Measurements from ENCODE around the gene ADH5.

ADH5 gene

DNA sequence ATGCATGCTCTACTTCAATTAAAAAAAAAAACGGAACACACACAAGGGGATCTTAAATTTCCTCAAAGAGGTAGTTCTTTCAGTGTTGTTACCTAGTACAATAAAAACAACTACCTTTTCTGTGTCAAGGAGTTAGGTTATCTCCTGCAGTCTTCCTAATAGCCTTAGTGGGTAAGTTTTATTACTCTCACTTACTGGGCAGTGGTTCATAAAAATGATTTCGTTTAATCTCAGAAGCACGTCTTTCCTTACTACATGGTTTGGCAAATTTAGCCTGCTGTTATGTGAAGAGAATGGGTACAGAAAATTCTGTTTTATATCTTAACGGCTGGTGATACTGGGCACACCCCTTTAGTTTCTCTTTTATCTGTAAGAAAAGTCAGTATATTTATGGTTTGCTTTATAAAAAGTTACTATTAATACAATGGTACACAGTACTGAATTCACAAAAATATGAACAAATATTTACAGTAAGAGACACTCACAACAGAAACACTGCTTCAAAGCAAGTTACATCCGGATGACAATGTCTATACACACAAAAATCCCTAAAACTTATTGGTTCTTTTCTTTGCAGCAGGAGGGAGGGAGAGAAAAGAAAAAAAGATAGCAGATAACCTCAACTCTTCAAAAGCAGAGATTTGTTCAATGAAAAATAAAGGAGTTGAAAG lies 8.8 kb downstream of the ADH5 start:
- TF ChIP-seq, protein P1, sequence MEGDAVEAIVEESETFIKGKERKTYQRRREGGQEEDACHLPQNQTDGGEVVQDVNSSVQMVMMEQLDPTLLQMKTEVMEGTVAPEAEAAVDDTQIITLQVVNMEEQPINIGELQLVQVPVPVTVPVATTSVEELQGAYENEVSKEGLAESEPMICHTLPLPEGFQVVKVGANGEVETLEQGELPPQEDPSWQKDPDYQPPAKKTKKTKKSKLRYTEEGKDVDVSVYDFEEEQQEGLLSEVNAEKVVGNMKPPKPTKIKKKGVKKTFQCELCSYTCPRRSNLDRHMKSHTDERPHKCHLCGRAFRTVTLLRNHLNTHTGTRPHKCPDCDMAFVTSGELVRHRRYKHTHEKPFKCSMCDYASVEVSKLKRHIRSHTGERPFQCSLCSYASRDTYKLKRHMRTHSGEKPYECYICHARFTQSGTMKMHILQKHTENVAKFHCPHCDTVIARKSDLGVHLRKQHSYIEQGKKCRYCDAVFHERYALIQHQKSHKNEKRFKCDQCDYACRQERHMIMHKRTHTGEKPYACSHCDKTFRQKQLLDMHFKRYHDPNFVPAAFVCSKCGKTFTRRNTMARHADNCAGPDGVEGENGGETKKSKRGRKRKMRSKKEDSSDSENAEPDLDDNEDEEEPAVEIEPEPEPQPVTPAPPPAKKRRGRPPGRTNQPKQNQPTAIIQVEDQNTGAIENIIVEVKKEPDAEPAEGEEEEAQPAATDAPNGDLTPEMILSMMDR (IDR thresholded peaks at IDR 0.05; ENCODE audit: extremely low read depth, missing control alignments) = no peak
- DNase-seq (ENCODE audit: low spot score) = no peak

DNA sequence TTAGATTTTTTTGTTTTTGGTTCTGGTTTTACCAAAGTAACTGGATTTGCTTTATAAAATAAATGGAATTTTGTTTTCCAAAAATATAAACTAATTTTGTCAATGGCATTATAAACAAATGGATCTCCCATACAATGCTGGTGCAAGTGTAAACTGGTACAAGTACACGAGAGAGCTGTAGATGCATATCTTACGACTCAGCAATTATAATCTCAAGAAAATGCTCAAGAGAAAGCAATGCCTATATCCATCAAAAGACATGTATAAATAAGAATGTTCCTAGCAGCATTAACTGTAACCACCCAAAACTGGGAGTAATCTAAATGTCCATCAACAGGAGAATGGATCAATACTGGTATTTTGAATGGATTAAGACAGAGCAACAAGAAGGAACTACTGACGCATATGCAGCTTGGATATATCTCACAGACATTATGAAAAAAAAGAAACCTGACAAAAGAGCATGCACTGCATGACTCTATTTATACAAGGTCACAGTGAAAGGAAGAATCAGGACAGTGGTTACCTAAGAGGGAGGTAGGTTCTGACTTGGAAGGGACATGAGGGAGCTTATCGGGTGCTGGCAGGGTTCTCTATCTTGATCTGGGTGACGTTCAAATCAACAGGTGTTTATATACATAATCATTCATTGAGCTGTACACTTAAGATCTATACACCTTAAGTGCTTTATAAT lies 9.5 kb downstream of the ADH5 start:
- TF ChIP-seq, protein P1 (IDR thresholded peaks at IDR 0.05; ENCODE audit: extremely low read depth, missing control alignments) = no peak

DNA sequence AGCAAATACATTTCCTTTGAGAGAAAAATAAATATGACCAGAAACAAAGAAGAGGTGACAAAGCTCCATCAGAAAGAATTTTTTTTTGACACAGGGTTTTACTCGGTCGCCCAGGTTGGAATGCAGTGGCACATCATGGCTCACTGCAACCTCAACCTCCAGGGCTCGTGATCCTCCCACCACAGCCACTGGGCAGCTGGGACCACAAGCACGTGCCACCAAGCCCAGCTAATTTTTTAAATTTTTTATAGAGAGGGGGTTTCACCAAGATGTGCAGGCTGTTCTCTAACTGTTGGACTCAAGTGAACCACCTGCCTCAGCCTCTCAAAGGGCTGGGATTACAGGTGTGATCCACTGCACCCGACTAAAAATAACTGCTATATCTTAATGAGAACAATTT lies 10.3 kb downstream of the ADH5 start:
- no peak for DNase-seq (ENCODE audit: low spot score)
- TF ChIP-seq, protein P1 (IDR thresholded peaks at IDR 0.05; ENCODE audit: extremely low read depth, missing control alignments) = no peak

More for the DNA sequence above, 9.5 kb downstream of the ADH5 start:
- DNase-seq (ENCODE audit: low spot score) = no peak

DNA sequence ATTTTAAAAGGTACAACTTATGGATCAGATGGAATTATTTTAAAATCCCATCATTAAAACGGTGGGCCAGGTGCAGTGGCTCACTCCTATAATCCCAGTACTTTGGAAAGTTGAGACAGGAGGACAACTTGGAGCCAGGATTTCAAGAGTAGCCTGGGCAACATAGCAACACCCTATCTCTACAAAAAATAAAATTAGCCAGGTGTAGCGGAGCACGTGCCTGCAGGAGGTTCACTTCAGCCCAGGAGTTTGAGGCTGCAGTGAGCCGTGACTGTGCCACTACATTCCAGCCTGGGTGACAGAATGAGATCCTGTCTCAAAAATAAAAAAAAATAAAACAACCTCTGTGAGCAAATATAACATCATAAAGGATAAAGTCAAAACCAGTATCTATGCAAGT lies 11.4 kb downstream of the ADH5 start:
- no peak for DNase-seq (ENCODE audit: low spot score)
- TF ChIP-seq, protein P1 (IDR thresholded peaks at IDR 0.05; ENCODE audit: extremely low read depth, missing control alignments) = no peak

DNA sequence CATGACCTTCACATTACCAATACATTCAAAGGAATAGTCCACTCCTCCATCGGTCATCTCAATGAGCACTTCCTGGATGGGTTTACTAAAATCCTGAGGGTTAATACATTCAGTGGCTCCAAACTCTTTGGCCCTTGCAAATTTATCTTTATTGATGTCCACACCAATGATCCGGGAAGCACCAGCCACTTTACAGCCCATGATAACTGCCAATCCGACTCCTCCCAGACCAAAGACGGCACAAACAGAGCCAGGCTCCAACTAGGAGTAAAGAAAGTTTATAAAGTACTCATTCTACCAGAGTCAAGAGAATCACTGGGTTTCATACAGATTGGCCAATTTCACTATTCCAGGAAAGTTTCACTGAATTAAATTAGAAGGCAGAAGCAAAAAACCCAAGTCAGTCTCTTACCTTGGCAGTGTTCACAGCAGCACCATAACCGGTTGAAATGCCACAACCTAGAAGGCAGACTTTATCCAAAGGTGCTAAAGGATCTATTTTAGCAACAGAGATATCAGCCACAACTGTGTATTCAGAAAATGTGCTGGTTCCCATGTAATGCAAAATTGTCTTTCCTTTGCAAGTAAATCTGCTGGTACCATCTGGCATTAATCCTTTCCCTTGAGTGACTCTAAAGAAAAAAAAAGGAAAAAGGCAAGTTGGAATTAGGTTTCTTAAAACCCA lies 12.2 kb downstream of the ADH5 start:
- TF ChIP-seq, protein P1 (IDR thresholded peaks at IDR 0.05; ENCODE audit: extremely low read depth, missing control alignments) = no peak
- DNase-seq (ENCODE audit: low spot score) = no peak

DNA sequence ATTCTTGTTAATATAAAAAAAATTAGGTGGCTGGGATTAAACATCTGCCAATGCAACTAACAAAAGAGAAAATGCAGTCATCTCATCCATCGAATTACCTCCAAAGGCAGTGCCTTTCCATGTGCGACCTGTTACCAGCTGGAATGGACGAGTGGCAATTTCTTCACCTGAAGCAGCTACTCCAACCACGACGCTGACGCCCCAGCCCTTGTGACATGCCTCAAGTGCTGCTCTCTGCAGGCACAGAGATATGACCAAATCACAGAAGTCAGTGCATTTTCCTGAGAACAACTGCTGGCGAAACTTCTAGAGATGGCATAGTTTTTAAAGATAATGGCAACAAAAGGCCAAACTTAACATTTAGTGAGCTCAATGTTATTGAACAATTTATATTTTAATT lies 13.8 kb downstream of the ADH5 start:
- TF ChIP-seq, protein P1 (IDR thresholded peaks at IDR 0.05; ENCODE audit: extremely low read depth, missing control alignments) = no peak
- no peak for DNase-seq (ENCODE audit: low spot score)

DNA sequence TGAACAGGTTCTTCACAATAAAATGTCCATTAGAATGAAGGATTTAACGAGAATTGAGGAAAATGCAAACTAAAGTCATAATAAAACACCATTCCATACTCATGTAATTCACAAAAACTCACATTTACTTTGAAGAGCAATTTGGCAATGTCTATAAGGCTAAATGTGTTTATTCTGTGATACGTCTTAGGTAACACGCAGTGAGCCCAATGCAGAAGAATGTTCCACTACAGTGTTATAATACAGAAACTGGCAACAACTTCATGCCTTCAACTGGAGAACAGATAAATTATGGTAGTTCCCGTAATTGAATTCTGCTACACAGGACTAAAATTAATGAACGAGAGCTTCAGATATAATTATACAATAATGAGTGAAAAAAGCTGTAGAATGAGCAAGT lies 17.4 kb downstream of the ADH5 start:
- TF ChIP-seq, protein P1 (IDR thresholded peaks at IDR 0.05; ENCODE audit: extremely low read depth, missing control alignments) = no peak
- DNase-seq (ENCODE audit: low spot score) = no peak

All from GM20000 (cell line).